HEK293 (cell line): ENCODE results near the gene CHRNA1.

Experiments
- CTCF ChIA-PET: fragments of 350-600 bp; formaldehyde crosslinking; extraction: SDS; loops from one replicate; lab custom pipeline; 2021; ENCODE audit warnings: antibody characterized with exemption; lab: Yijun Ruan, JAX
- POLR2A ChIA-PET: fragments of 300-600 bp; formaldehyde crosslinking; extraction: SDS; loops from one replicate; lab custom pipeline; 2020; ENCODE audit warnings: antibody characterized with exemption, inconsistent platforms; lab: Yijun Ruan, JAX
- H3K27ac ChIP-seq: fragments of 200-500 bp; sonication (Bioruptor generic); 2 replicates; pipeline ENCODE4 v1.5.1; 2014; ENCODE audit warnings: low read depth, low read length, control low read depth, inconsistent platforms; ENCODE audit errors: extremely low read depth
- H3K36me3 ChIP-seq, 2 experiments: fragments of 200-500 bp in 1 of 2; sonication (Bioruptor generic) in 1 of 2; 1 replicate in 1 of 2; 2 replicates in 1 of 2; pipeline ENCODE4 v1.5.1; 2014 to 2017; ENCODE audit warnings: inconsistent platforms in 2 of 2, low read length in 2 of 2; ENCODE audit not compliant: control insufficient read depth in 2 of 2, insufficient read depth in 1 of 2
- H3K4me1 ChIP-seq: fragments of 200-500 bp; sonication (Bioruptor generic); 2 replicates; pipeline ENCODE4 v1.5.1; 2014; ENCODE audit warnings: mild to moderate bottlenecking, low read length, inconsistent platforms; ENCODE audit not compliant: control insufficient read depth, insufficient read depth
- H3K4me3 ChIP-seq: 2 replicates; pipeline ENCODE4 v1.5.1; 2011; ENCODE audit warnings: low read depth, mild to moderate bottlenecking, control low read depth, low read length, moderate library complexity
- H3K9me3 ChIP-seq: fragments of 200-500 bp; sonication (Bioruptor generic); 2 replicates; pipeline ENCODE4 v1.5.1; 2014; ENCODE audit warnings: low read depth, low read length, inconsistent platforms; ENCODE audit not compliant: control insufficient read depth, insufficient read depth
- BCL11B ChIP-seq: fragments of 450-650 bp; formaldehyde crosslinking; IDR thresholded peaks from 2 replicates; pipeline ENCODE4 v1.5.1; 2016; ENCODE audit warnings: low read depth, missing biosample characterization, missing genetic modification characterization
- GLIS1 ChIP-seq: fragments of 450-650 bp; formaldehyde crosslinking; IDR thresholded peaks from 2 replicates; pipeline ENCODE4 v1.5.1; 2016; ENCODE audit warnings: missing biosample characterization, missing genetic modification characterization
- HIC1 ChIP-seq: fragments of 450-650 bp; formaldehyde crosslinking; IDR thresholded peaks from 2 replicates; pipeline ENCODE4 v1.5.1; 2016; ENCODE audit warnings: missing biosample characterization, missing genetic modification characterization
- SETDB1 ChIP-seq: IDR thresholded peaks from one replicate; pipeline ENCODE4 v1.6.1; 2017; ENCODE audit warnings: mild to moderate bottlenecking, low read length, moderate library complexity, mixed read lengths; ENCODE audit not compliant: insufficient read length
- ZBTB1 ChIP-seq: fragments of 450-650 bp; formaldehyde crosslinking; IDR thresholded peaks from 2 replicates; pipeline ENCODE4 v1.5.1; 2016; ENCODE audit warnings: missing biosample characterization, missing genetic modification characterization
- ZBTB21 ChIP-seq: fragments of 450-650 bp; formaldehyde crosslinking; IDR thresholded peaks from 2 replicates; pipeline ENCODE4 v1.5.1; 2017; ENCODE audit warnings: missing biosample characterization, missing genetic modification characterization
- ZBTB48 ChIP-seq: fragments of 450-650 bp; formaldehyde crosslinking; IDR thresholded peaks from 2 replicates; pipeline ENCODE4 v1.5.1; 2016; ENCODE audit warnings: missing biosample characterization, missing genetic modification characterization
- ZFP3 ChIP-seq: fragments of 450-650 bp; formaldehyde crosslinking; IDR thresholded peaks from 2 replicates; pipeline ENCODE4 v1.5.1; 2016; ENCODE audit warnings: low read depth, missing biosample characterization, missing genetic modification characterization
- ZNF175 ChIP-seq: fragments of 450-650 bp; formaldehyde crosslinking; IDR thresholded peaks from 2 replicates; pipeline ENCODE4 v1.5.1; 2016; ENCODE audit warnings: missing biosample characterization, missing genetic modification characterization
- ZNF221 ChIP-seq: fragments of 450-650 bp; formaldehyde crosslinking; IDR thresholded peaks from 2 replicates; pipeline ENCODE4 v1.5.1; 2017; ENCODE audit warnings: missing biosample characterization, missing genetic modification characterization, borderline replicate concordance
- ZNF23 ChIP-seq: fragments of 450-650 bp; formaldehyde crosslinking; IDR thresholded peaks from 2 replicates; pipeline ENCODE4 v1.5.1; 2016; ENCODE audit warnings: missing biosample characterization, missing genetic modification characterization, borderline replicate concordance
- ZNF311 ChIP-seq: fragments of 450-650 bp; formaldehyde crosslinking; IDR thresholded peaks from 2 replicates; pipeline ENCODE4 v1.5.1; 2017; ENCODE audit warnings: missing biosample characterization, missing genetic modification characterization, borderline replicate concordance
- ZNF366 ChIP-seq: fragments of 450-650 bp; formaldehyde crosslinking; conservative IDR thresholded peaks from 2 replicates; pipeline ENCODE4 v1.5.1; 2016; ENCODE audit warnings: missing biosample characterization, missing genetic modification characterization
- ZNF37A ChIP-seq: fragments of 450-650 bp; IDR thresholded peaks from 2 replicates; pipeline ENCODE4 v1.5.1; 2018; ENCODE audit warnings: missing biosample characterization, missing genetic modification characterization
- ZNF426 ChIP-seq: fragments of 450-650 bp; formaldehyde crosslinking; IDR thresholded peaks from 2 replicates; pipeline ENCODE4 v1.5.1; 2017; ENCODE audit warnings: missing biosample characterization, missing genetic modification characterization, mild to moderate bottlenecking, inconsistent platforms, moderate library complexity
- ZNF488 ChIP-seq: fragments of 450-650 bp; formaldehyde crosslinking; IDR thresholded peaks from 2 replicates; pipeline ENCODE4 v1.5.1; 2016; ENCODE audit warnings: missing biosample characterization, missing genetic modification characterization
- ZNF529 ChIP-seq: fragments of 450-650 bp; formaldehyde crosslinking; IDR thresholded peaks from 2 replicates; pipeline ENCODE4 v1.5.1; 2017; ENCODE audit warnings: missing genetic modification characterization, missing biosample characterization; ENCODE audit not compliant: insufficient replicate concordance
- ZNF623 ChIP-seq: fragments of 450-650 bp; formaldehyde crosslinking; IDR thresholded peaks from 2 replicates; pipeline ENCODE4 v1.5.1; 2016; ENCODE audit warnings: missing biosample characterization, missing genetic modification characterization
- ZNF664 ChIP-seq: fragments of 450-650 bp; formaldehyde crosslinking; IDR thresholded peaks from 2 replicates; pipeline ENCODE4 v1.5.1; 2016; ENCODE audit warnings: missing biosample characterization, missing genetic modification characterization
- ZNF704 ChIP-seq: fragments of 450-650 bp; formaldehyde crosslinking; IDR thresholded peaks from 2 replicates; pipeline ENCODE4 v1.5.1; 2016; ENCODE audit warnings: missing biosample characterization, missing genetic modification characterization
- ZNF747 ChIP-seq: fragments of 450-650 bp; formaldehyde crosslinking; IDR thresholded peaks from 2 replicates; pipeline ENCODE4 v1.5.1; 2016; ENCODE audit warnings: missing biosample characterization, missing genetic modification characterization
- ZNF776 ChIP-seq: fragments of 450-650 bp; formaldehyde crosslinking; IDR thresholded peaks from 2 replicates; pipeline ENCODE4 v1.5.0; 2017; ENCODE audit warnings: missing biosample characterization, missing genetic modification characterization, borderline replicate concordance
- ZNF785 ChIP-seq: fragments of 450-650 bp; formaldehyde crosslinking; IDR thresholded peaks from 2 replicates; pipeline ENCODE4 v1.5.1; 2016; ENCODE audit warnings: missing biosample characterization, missing genetic modification characterization
- ZSCAN23 ChIP-seq: fragments of 450-650 bp; formaldehyde crosslinking; IDR thresholded peaks from 2 replicates; pipeline ENCODE4 v1.5.1; 2016; ENCODE audit warnings: missing biosample characterization, missing genetic modification characterization

CHRNA1 gene

DNA sequence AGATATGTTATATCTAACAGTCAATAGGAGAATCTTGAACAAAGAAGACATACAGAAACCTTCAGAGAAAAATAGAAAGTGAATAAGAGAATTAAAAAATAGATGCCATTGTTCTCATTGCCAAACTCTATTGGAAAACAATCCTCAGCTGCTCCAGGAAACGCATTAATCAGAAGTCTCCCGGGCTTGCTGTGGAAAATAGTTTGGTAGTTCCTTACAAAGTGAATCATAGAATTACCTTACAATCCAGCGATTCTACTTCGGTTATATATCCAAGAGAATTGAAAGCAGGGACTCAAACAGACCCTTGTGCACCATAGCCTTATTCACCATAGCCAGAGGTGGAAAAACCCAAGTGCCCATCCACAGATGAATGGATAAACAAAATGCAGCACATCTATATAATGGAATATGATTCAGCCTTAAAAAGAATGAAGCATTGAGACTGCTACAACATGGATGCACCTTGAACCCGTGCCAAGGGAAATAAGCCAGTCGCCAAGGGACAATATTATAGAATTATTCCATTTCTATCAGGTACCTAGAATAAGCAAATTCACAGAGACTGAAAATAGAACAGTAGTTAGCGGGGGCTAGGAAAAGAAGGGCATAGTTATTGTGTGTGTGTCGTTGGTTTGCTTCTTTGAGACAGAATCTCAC lies 21.9 kb upstream of the CHRNA1 start:
- H3K4me3 ChIP-seq = no peak overlapping the region
- no peaks in the 10 kb centered on the region for H3K36me3 ChIP-seq
- CTCF ChIA-PET = interaction anchor here (0.7 to 1.8 kb wide), 5 partner anchors 11 to 199 kb away, joined by 3 to 6 read pairs (median 3); no protein-coding TSS in a partner anchor
- POLR2A ChIA-PET = interaction anchor here (0.6 kb wide), 1 partner anchor 11 kb away, joined by 3 read pairs; no protein-coding TSS in a partner anchor
- H3K27ac ChIP-seq = no peak overlapping the region
- TF ChIP-seq ZNF221 (tag by site-specific recombination) (no peak), ZNF366 (tag by site-specific recombination) (no peak), ZNF426 (no peak), ZNF664 (tag by site-specific recombination) (no peak)
- H3K9me3 ChIP-seq = no peaks in the 10 kb centered on the region
- no peaks in the 10 kb centered on the region for H3K4me1 ChIP-seq

DNA sequence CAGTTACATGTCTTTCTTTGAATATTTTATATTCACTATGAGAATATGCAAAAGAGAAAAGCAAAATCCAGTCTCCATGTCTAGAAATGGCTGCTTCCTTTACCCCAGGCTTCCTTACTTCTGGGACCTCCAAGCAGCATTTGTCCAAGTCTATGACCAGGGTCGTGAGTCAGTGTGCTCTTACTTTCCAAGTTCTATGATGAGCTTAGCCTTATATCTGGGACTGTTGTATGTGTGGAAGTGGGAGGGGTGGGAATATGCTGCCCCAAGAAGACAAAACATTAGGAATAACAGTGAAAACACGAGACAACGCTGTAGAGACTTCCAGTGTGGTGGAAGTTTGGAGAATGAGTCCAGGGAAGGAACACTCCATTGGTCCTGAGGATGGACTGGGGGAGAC lies 21.2 kb upstream of the CHRNA1 start:
- H3K27ac ChIP-seq = no peak overlapping the region
- TF ChIP-seq ZNF488 (tag by site-specific recombination) = no peak
- no peak for TF ChIP-seq ZNF311 (tag by site-specific recombination)
- TF ChIP-seq ZNF623 (tag by site-specific recombination) = no peak
- TF ChIP-seq ZNF529 (tag by site-specific recombination) = no peak
- TF ChIP-seq, all 188 proteins: peak for 0
- CTCF ChIA-PET = interaction anchor here (0.9 to 1.8 kb wide), 3 partner anchors 10 to 36 kb away, joined by 4 to 6 read pairs (median 4); no protein-coding TSS in a partner anchor
- Histone ChIP-seq H3K4me1 (no peaks in the 10 kb centered on the region), H3K9me3 (no peaks in the 10 kb centered on the region), H3K36me3 (no peaks in the 10 kb centered on the region), H3K4me3 (no peak overlapping the region)
- POLR2A ChIA-PET = no interaction called here

GRCh38 chr2:174784909-174785308 lies 20.6 kb upstream of the CHRNA1 start:
- H3K27ac ChIP-seq = no peak overlapping the region
- no peaks in the 10 kb centered on the region for H3K9me3 ChIP-seq
- H3K4me3 ChIP-seq = no peak overlapping the region
- ChIA-PET CTCF (interaction anchor here (0.9 to 1.8 kb wide), 3 partner anchors 9 to 36 kb away, joined by 4 to 6 read pairs (median 4); no protein-coding TSS in a partner anchor), POLR2A (no interaction called here)
- no peak for TF ChIP-seq HIC1 (tag by site-specific recombination)
- TF ChIP-seq BCL11B (tag by site-specific recombination) = no peak
- no peak for TF ChIP-seq ZNF747
- TF ChIP-seq ZNF488 (tag by site-specific recombination) = no peak
- H3K36me3 ChIP-seq = no peaks in the 10 kb centered on the region
- no peaks in the 10 kb centered on the region for H3K4me1 ChIP-seq

DNA sequence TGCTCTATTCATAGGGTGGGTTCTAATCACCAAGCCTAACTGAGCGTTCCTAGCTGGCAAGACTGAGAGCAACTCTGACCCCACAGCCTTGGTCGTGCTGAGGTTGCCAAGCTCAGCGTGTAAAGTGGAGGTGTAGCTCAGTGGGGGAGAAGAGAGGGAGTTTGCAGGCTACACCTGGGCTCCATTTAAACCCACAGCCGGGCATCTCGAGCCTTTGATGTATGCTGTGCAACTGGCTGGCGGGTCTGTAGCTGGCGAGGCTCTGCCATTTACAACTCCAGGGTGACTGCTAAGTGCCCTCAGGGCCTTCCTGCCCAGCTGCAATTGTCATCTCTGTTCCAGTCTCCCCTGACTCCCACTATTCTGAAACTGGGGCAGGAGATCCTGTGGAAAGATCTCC lies 20.0 kb upstream of the CHRNA1 start:
- ChIA-PET CTCF (interaction anchor here (1.5 to 1.8 kb wide), 2 partner anchors 12 to 35 kb away, joined by 4 to 6 read pairs; no protein-coding TSS in a partner anchor), POLR2A (no interaction called here)
- Histone ChIP-seq H3K36me3 (no peaks in the 10 kb centered on the region), H3K27ac (no peak overlapping the region), H3K4me1 (no peaks in the 10 kb centered on the region), H3K9me3 (no peaks in the 10 kb centered on the region), H3K4me3 (no peak overlapping the region)
- TF ChIP-seq SETDB1 (no peak), GLIS1 (no peak), ZFP3 (tag by site-specific recombination) (no peak), ZNF175 (tag by site-specific recombination) (no peak), ZBTB1 (tag by site-specific recombination) (no peak), ZBTB21 (no peak), ZSCAN23 (no peak), ZNF704 (tag by site-specific recombination) (no peak), ZNF37A (tag by site-specific recombination) (no peak), ZNF776 (tag by site-specific recombination) (no peak), ZBTB48 (tag by site-specific recombination) (no peak), ZNF23 (no peak), ZNF785 (tag by site-specific recombination) (no peak)
